Mesodermal cell (in vitro differentiated cells): ENCODE data around the gene GPR83. TPM values are rescaled to one million over a fixed set of nuclear protein-coding genes. Genes with fewer than 3 reads are reported as not detected.

Source experiments
- H3K27ac ChIP-seq: 2 replicates; pipeline ENCODE4 v1.7.0; 2013; ENCODE audit warnings: mild to moderate bottlenecking, low read depth, low read length, moderate library complexity; ENCODE audit not compliant: severe bottlenecking
- H3K36me3 ChIP-seq: 2 replicates; pipeline ENCODE4 v1.7.1; 2013; ENCODE audit warnings: mild to moderate bottlenecking, low read length, moderate library complexity; ENCODE audit not compliant: control insufficient read depth, insufficient read depth
- H3K4me1 ChIP-seq: one replicate; pipeline ENCODE4 v1.7.1; 2013; ENCODE audit warnings: mild to moderate bottlenecking, low read length; ENCODE audit not compliant: insufficient read depth, control insufficient read depth, poor library complexity, severe bottlenecking
- H3K4me3 ChIP-seq: 2 replicates; pipeline ENCODE4 v1.7.0; 2013; ENCODE audit warnings: low read length, control low read depth, mild to moderate bottlenecking; ENCODE audit not compliant: insufficient read depth, poor library complexity, severe bottlenecking; ENCODE audit errors: extremely low read depth
- H3K9me3 ChIP-seq: 2 replicates; pipeline ENCODE4 v1.7.1; 2013; ENCODE audit warnings: mild to moderate bottlenecking, low read length, moderate library complexity; ENCODE audit not compliant: control insufficient read depth
- WGBS, 2 experiments: methylation state at CpG; one replicate each; pipeline ENCODE4 v1.1.5; 2013; ENCODE audit warnings: missing lambda C conversion rate in 2 of 2; ENCODE audit not compliant: insufficient coverage in 2 of 2; 5-methylcytosine and 5-hydroxymethylcytosine counted together
- polyA plus RNA-seq, 2 experiments: library from polyadenylated mRNA; stranded (reverse); fragments of 50-300 nt; gene quantifications; one replicate each; pipeline ENCODE4 v1.2.3, GENCODE V29; 2013

The GPR83 gene
- 1.2 TPM for polyA plus RNA-seq (2013, experiment 1 of 2)
- polyA plus RNA-seq (2013, experiment 2 of 2): 1.7 TPM

- Histone ChIP-seq H3K36me3 (no peaks in the 10 kb centered on the region), H3K9me3 (no peaks in the 10 kb centered on the region), H3K27ac (no peak within 1 kb of the TSS), H3K4me3 (peak within 1 kb of the TSS; percentile 42), H3K4me1 (peaks cover 4% of the 10 kb centered on the region)
- WGBS, 2 experiments: 9 to 11% methylated on average over 46 to 54 of the region's 73 CpGs
Observed at GRCh38 chr11:94400839-94401772, at the start of gene GPR83. Gene GPR83 (minus strand): TSS chr11:94401419. CDS start chr11:94401247, 172 bp downstream.

DNA sequence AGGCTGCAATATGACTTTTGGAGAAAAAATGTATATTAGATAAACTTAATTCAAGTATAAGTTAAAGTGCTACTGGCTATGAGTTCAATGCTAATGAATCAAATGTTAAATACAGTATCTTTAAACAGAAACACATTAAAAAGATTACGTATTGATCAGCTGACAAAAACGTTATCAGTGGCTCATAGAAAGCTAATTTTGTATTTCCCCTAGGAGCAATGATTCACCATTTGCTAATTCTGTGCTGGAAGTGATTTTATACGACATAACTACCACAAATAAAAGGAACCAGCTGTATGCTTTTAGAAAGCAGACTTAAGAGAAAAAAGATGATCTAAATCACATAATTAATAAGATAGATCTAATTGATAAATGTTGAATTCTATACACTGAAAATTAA, 48.8 kb upstream of the GPR83 start:
- WGBS, 2 experiments: 79% methylated on average over 2 of the region's 3 CpGs; no CpG with 5 or more reads in 1 of the 2 experiments

DNA sequence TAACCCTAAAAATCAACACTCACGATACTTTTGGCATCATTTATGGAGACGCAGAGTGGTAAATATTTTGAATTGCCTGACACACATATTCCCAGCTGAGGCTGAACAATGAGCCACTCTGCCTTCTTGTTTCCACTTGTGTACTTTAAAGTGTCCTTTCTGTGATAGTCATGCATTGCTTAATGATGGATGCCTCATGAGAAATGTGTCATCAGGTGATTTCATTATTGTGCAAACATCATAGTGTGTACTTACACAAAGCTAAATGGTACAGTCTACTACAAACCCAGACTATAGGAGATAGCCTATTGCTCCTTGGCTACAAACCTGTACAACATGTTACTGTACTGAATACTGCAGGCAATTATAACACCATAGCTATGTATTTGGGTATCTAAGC, 48.2 kb upstream of the GPR83 start:
- Histone ChIP-seq H3K27ac (no peak overlapping the region), H3K36me3 (peaks cover 23% of the 10 kb centered on the region), H3K4me1 (no peaks in the 10 kb centered on the region), H3K9me3 (no peaks in the 10 kb centered on the region), H3K4me3 (no peak overlapping the region)
- 100% methylated on average over 1 to 2 of the region's 2 CpGs for WGBS, 2 experiments

More for the DNA sequence above, 48.8 kb upstream of the GPR83 start:
- H3K9me3 ChIP-seq: no peaks in the 10 kb centered on the region
- H3K4me1 ChIP-seq: no peaks in the 10 kb centered on the region
- no peak overlapping the region for H3K4me3 ChIP-seq
- peaks cover 19% of the 10 kb centered on the region for H3K36me3 ChIP-seq
- H3K27ac ChIP-seq: no peak overlapping the region

DNA sequence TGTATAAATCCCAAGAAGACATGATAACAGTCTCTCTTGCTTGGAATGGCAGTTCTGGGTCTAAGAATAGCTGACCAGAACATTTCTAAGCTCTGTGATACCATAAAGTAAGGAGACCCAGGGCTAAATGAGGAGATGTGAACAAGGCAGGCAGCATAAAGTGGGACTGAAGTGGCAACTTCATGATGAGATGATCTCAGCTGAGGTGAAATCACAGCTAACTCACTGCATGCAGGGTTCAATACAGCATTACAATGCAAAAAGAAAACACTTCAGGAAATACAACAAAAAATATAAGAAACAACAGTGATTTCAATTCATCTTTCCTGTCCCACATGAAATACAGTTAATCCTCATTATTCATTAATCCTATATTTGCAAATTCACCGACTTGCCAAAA, 47.8 kb upstream of the GPR83 start:
- WGBS, 2 experiments: 80 to 100% methylated on average over 1 of the region's 1 CpG

DNA sequence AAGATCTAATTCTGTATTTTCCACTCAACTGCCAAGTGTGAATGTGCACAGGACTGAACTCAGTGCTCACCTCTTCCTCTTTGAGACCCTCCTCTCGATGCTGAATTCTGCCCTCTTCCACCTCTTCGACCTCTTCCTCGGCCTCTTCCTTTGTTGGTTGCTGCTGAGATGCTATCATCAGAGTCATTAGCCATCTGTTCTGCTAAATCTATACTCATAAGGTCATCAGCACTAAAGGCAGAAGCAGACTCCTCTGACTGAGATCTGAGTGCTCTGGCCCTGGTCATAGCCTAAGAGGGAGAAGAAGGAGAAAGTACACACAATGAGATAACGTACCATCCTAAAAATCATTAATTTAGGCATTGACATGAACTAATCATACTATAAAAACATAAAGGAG, 45.9 kb upstream of the GPR83 start:
- Histone ChIP-seq H3K4me3 (no peak overlapping the region), H3K4me1 (no peaks in the 10 kb centered on the region), H3K9me3 (no peaks in the 10 kb centered on the region), H3K36me3 (peaks cover 27% of the 10 kb centered on the region), H3K27ac (no peak overlapping the region)
- 96 to 100% methylated on average over 2 to 3 of the region's 4 CpGs for WGBS, 2 experiments

More for the DNA sequence above, 47.8 kb upstream of the GPR83 start:
- Histone ChIP-seq H3K4me1 (no peaks in the 10 kb centered on the region), H3K9me3 (no peaks in the 10 kb centered on the region), H3K36me3 (peaks cover 27% of the 10 kb centered on the region), H3K27ac (no peak overlapping the region), H3K4me3 (no peak overlapping the region)

DNA sequence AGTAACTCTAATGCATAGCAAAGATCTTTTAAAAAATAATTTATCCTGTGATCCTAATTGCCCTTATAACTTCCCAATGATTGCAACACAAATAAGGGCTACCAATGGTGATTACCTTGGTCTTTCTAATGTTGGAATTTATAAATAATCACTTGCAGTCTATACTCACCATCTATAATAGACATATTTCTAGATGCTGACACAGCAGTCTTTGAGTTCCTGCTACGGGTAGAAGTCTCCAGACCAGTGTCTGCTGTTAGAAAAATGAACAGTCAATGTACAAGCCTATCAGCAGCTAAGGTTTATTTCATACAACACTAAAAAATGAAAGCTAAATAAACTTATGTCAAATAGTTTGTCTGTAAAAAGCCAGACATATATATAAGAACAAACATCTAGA, 44.4 kb upstream of the GPR83 start:
- Histone ChIP-seq H3K36me3 (peaks cover 27% of the 10 kb centered on the region), H3K4me1 (no peaks in the 10 kb centered on the region), H3K27ac (no peak overlapping the region), H3K4me3 (no peak overlapping the region), H3K9me3 (no peaks in the 10 kb centered on the region)
- WGBS, 2 experiments: 86 to 100% methylated on average over 1 of the region's 1 CpG

GRCh38 chr11:94433049-94433448, 31.8 kb upstream of the GPR83 start:
- peaks cover 4% of the 10 kb centered on the region for H3K9me3 ChIP-seq
- 78 to 91% methylated on average over 1 of the region's 1 CpG for WGBS, 2 experiments
- no peak overlapping the region for H3K27ac ChIP-seq
- H3K4me1 ChIP-seq: no peaks in the 10 kb centered on the region
- no peak overlapping the region for H3K4me3 ChIP-seq
- H3K36me3 ChIP-seq: peaks cover 45% of the 10 kb centered on the region

DNA sequence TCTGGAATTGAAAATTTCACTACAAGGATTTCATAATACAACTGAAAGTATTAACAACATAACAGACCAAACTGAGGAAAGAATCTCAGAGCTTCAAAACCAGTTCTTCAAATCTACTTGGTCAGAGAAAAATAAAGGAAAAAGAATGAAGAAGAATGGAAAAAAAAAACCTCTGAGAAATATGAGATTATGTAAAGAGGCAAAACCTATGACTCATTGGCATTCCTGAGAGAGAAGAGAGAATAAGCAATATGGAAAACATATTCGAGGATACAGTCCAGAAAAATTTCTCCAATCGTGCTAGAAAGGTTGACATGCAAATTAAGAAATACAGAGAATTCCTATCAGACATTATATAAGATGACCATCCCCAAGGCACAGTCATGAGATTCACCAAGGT, 23.4 kb upstream of the GPR83 start:
- 100% methylated on average over 1 of the region's 2 CpGs; no CpG with 5 or more reads in 1 of the 2 experiments for WGBS, 2 experiments

DNA sequence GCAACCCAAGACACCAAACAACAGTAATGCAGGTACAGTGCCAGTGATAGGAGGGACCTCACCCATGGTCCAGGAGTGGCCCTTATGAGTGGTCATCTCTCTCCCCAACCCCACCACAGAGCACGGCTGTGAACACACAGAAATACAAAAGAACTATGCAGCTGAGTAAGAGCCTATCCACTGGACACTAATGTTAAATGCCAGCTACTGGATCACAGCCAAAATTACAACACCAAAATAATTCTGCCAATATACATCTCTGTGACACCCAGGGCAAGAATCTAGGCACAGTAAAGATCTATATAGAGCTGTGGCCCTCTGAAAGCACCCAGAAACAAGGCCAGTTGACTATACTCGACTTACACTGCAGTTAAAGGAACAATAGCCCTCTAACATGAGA, 22.8 kb upstream of the GPR83 start:
- H3K36me3 ChIP-seq: peaks cover 36% of the 10 kb centered on the region
- no peaks in the 10 kb centered on the region for H3K9me3 ChIP-seq
- H3K4me1 ChIP-seq: no peaks in the 10 kb centered on the region
- 61 to 88% methylated on average over 1 to 2 of the region's 2 CpGs for WGBS, 2 experiments
- H3K4me3 ChIP-seq: no peak overlapping the region
- no peak overlapping the region for H3K27ac ChIP-seq

More for the DNA sequence above, 23.4 kb upstream of the GPR83 start:
- Histone ChIP-seq H3K4me3 (no peak overlapping the region), H3K36me3 (peaks cover 42% of the 10 kb centered on the region), H3K27ac (no peak overlapping the region), H3K4me1 (no peaks in the 10 kb centered on the region), H3K9me3 (peaks cover 4% of the 10 kb centered on the region)

DNA sequence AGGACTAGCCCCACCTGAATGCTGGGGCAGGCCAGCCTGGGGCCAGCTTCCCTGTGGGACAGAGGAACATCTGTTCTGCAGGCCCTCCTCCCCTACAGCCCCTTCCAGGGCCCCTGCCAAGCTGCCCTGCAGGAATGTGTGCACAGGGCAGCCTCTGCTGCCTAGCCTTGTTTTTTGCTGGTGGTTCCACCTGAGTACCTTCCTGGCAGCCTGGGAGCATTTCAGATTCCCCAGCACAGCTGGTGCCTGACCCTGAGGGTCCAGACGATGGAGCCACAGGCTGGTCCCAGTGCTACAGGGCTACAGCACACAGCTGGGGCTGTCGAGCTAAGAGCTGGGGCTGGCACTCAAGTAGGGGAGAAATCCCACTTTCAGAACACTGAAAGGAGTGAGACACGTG, 22.3 kb upstream of the GPR83 start:
- Histone ChIP-seq H3K36me3 (peaks cover 31% of the 10 kb centered on the region), H3K4me1 (no peaks in the 10 kb centered on the region), H3K9me3 (no peaks in the 10 kb centered on the region), H3K27ac (no peak overlapping the region), H3K4me3 (no peak overlapping the region)
- 89 to 96% methylated on average over 3 of the region's 3 CpGs for WGBS, 2 experiments
